Hematopoietic multipotent progenitor cell treated with erythropoietin and hydrocortisone succinate and interleukin-3 and kit ligand, for 15 days (in vitro differentiated cells): ENCODE results near the gene SPTBN1.

Source experiments
- DNase-seq: peaks from one replicate; pipeline ENCODE4 v3.0.0-alpha.2; 2015; ENCODE audit warnings: low spot score

Gene SPTBN1

GRCh38 chr2:54434711-54435110 is 21.4 kb upstream of the SPTBN1 start:
- no peak for DNase-seq

- no peak for DNase-seq
These were observed 20.6 kb upstream of the SPTBN1 start for GRCh38 chr2:54435325-54436226.

- DNase-seq: no peak
These were observed 18.5 kb upstream of the SPTBN1 start for GRCh38 chr2:54437588-54437987.

- no peak for DNase-seq
These were observed 17.9 kb upstream of the SPTBN1 start for GRCh38 chr2:54438271-54438670.

GRCh38 chr2:54439582-54439981 is 16.5 kb upstream of the SPTBN1 start:
- DNase-seq: no peak

- DNase-seq: no peak
These were observed 16.1 kb upstream of the SPTBN1 start for GRCh38 chr2:54440050-54440449.

GRCh38 chr2:54444503-54444902 is 11.6 kb upstream of the SPTBN1 start:
- DNase-seq: no peak

- DNase-seq: no peak
These were observed 10.0 kb upstream of the SPTBN1 start for GRCh38 chr2:54446122-54446521.

GRCh38 chr2:54446625-54447024 is 9.5 kb upstream of the SPTBN1 start:
- DNase-seq: no peak

GRCh38 chr2:54454548-54455130 is 1.5 kb upstream of the SPTBN1 start:
- no peak for DNase-seq

- no peak for DNase-seq
These were observed 980 bp upstream of the SPTBN1 start for GRCh38 chr2:54455131-54455562.

GRCh38 chr2:54456362-54456611 is 160 bp downstream of the SPTBN1 start:
- no peak for DNase-seq

GRCh38 chr2:54456612-54457322 is 640 bp downstream of the SPTBN1 start:
- no peak for DNase-seq

- no peak for DNase-seq
These were observed 1.3 kb downstream of the SPTBN1 start for GRCh38 chr2:54457323-54458023.

- no peak for DNase-seq
These were observed 2.9 kb downstream of the SPTBN1 start for GRCh38 chr2:54459037-54459441.

GRCh38 chr2:54461261-54461660 is 5.1 kb downstream of the SPTBN1 start:
- DNase-seq: no peak

GRCh38 chr2:54464341-54464740 is 8.2 kb downstream of the SPTBN1 start:
- DNase-seq: no peak

- DNase-seq: no peak
These were observed 9.0 kb downstream of the SPTBN1 start for GRCh38 chr2:54465143-54465542.

GRCh38 chr2:54466870-54467269 is 10.7 kb downstream of the SPTBN1 start:
- no peak for DNase-seq

GRCh38 chr2:54468673-54469072 is 12.5 kb downstream of the SPTBN1 start:
- DNase-seq: no peak

GRCh38 chr2:54469484-54470053 is 13.4 kb downstream of the SPTBN1 start:
- DNase-seq: no peak

- no peak for DNase-seq
These were observed 14.3 kb downstream of the SPTBN1 start for GRCh38 chr2:54470266-54470938.
